K562 (cell line): ENCODE results near the gene SAP25. TPM values are rescaled to one million over a fixed set of nuclear protein-coding genes. Genes with fewer than 3 reads are reported as not detected.

Experiments used
- ATAC-seq: fragments of 200-7000 bp; cut with Tn5 transposase; 3 replicates; pipeline ENCODE4 v1.9.1; 2020; ENCODE audit warnings: moderate library complexity
- BruUV-seq: library from RNA; stranded (reverse); fragments of 400-500 nt; replicated peaks from 2 replicates; lab custom pipeline; 2021; lab: Mats Ljungman, UMichigan
- CTCF ChIA-PET: fragments of 300-600 bp; formaldehyde crosslinking; extraction: SDS; loops from one replicate; lab custom pipeline; 2021; ENCODE audit warnings: low intra/inter-chr PET ratio; lab: Yijun Ruan, JAX
- POLR2A ChIA-PET: fragments of 300-600, 350-650 bp; sonication (Branson Sonifier 250); formaldehyde crosslinking; extraction: SDS; loops from one replicate; lab custom pipeline; 2021; ENCODE audit warnings: antibody characterized with exemption, inconsistent platforms; lab: Yijun Ruan, JAX
- DNase-seq, 4 experiments: peaks; one replicate each; pipeline versions ENCODE4 v3.0.0 to v3.0.0-alpha.2; 2011 to 2018; ENCODE audit warnings: low spot score in 3 of 4, mixed read lengths in 3 of 4; ENCODE audit errors: extremely low read depth in 1 of 4
- FAIRE-seq: peaks from 2 replicates; lab custom pipeline; 2011; peaks lifted over from hg19 to GRCh38; lab: Jason Lieb, UNC
- H2AFZ ChIP-seq: 2 replicates; pipeline ENCODE4 v1.6.0; 2011; ENCODE audit warnings: low read depth, low read length, control low read depth, inconsistent platforms
- H3K27ac ChIP-seq: fragments of 200-600 bp; 3 replicates; pipeline ENCODE4 v1.8.0; 2011; ENCODE audit warnings: low read depth, mild to moderate bottlenecking, control low read depth, inconsistent platforms, low read length, moderate library complexity, mixed read lengths; ENCODE audit errors: extremely low read depth
- H3K27me3 ChIP-seq, 2 experiments: fragments of 300-600 bp in 1 of 2; 2 replicates in 1 of 2; 3 replicates in 1 of 2; pipeline versions ENCODE4 v1.6.0 to v1.8.0; 2011; ENCODE audit warnings: inconsistent platforms in 2 of 2, low read length in 2 of 2, mild to moderate bottlenecking in 1 of 2, mixed read lengths in 1 of 2, moderate library complexity in 1 of 2; ENCODE audit not compliant: control insufficient read depth in 2 of 2, insufficient read depth in 2 of 2
- H3K36me3 ChIP-seq: fragments of 300-600 bp; 3 replicates; pipeline ENCODE4 v1.8.0; 2011; ENCODE audit warnings: mild to moderate bottlenecking, low read length, inconsistent platforms; ENCODE audit not compliant: control insufficient read depth, insufficient read depth
- H3K4me1 ChIP-seq, 2 experiments: fragments of 200-600 bp in 1 of 2; replicated peaks in 1 of 2; 2 replicates in 1 of 2; 3 replicates in 1 of 2; pipeline versions ENCODE4 v1.5.1 to v1.8.0; 2011; ENCODE audit warnings: inconsistent platforms in 2 of 2, low read length in 2 of 2, mild to moderate bottlenecking in 1 of 2, mixed read lengths in 1 of 2, moderate library complexity in 1 of 2; ENCODE audit not compliant: control insufficient read depth in 2 of 2, insufficient read depth in 2 of 2
- H3K4me2 ChIP-seq: 2 replicates; pipeline ENCODE4 v1.6.1; 2011; ENCODE audit warnings: low read length, control low read depth, inconsistent platforms, mixed read lengths; ENCODE audit not compliant: insufficient read depth
- H3K4me3 ChIP-seq: fragments of 200-600 bp; sonication (generic), shearing (Covaris generic); 2 replicates; pipeline ENCODE4 v1.5.1; 2016; ENCODE audit warnings: control low read depth, inconsistent platforms
- H3K79me2 ChIP-seq: fragments of 200-600 bp; 3 replicates; pipeline ENCODE4 v1.8.0; 2011; ENCODE audit warnings: low read length, inconsistent platforms; ENCODE audit not compliant: control insufficient read depth, insufficient read depth
- H3K9ac ChIP-seq, 2 experiments: 2 replicates each; pipeline versions ENCODE4 v1.6.0 to v1.6.1; 2011; ENCODE audit warnings: low read depth in 2 of 2, low read length in 2 of 2, control low read depth in 1 of 2, inconsistent platforms in 1 of 2, mild to moderate bottlenecking in 1 of 2, mixed read lengths in 1 of 2; ENCODE audit not compliant: insufficient read depth in 1 of 2
- H3K9me1 ChIP-seq: one replicate; pipeline ENCODE4 v1.6.0; 2011; ENCODE audit warnings: inconsistent platforms, mild to moderate bottlenecking, low read length, moderate library complexity; ENCODE audit not compliant: control insufficient read depth, insufficient read depth
- H3K9me3 ChIP-seq: replicated peaks from 2 replicates; pipeline ENCODE4 v1.5.1; 2011; ENCODE audit warnings: low read depth, low read length, inconsistent platforms; ENCODE audit not compliant: control insufficient read depth, insufficient read depth
- H4K20me1 ChIP-seq: replicated peaks from 2 replicates; pipeline ENCODE4 v1.6.1; 2011; ENCODE audit warnings: low read length, inconsistent platforms, mixed read lengths; ENCODE audit not compliant: control insufficient read depth, insufficient read depth
- BRF1 ChIP-seq: IDR thresholded peaks from 3 replicates; pipeline ENCODE4 v1.6.1; 2011; ENCODE audit warnings: borderline replicate concordance, mild to moderate bottlenecking; ENCODE audit not compliant: insufficient read length; ENCODE audit errors: extremely low read depth
- RBFOX2 ChIP-seq: fragments of 200-400 bp; formaldehyde crosslinking; IDR thresholded peaks from 2 replicates; pipeline ENCODE4 v1.6.1; 2017; ENCODE audit warnings: low read depth, mild to moderate bottlenecking, low read length, moderate library complexity
- ZNF121 ChIP-seq: sonication (generic); formaldehyde crosslinking; conservative IDR thresholded peaks from 2 replicates; pipeline ENCODE4 v1.8.0; 2022; ENCODE audit warnings: missing genetic modification reagents
- WGBS: fragments of 100-300 bp; shearing (Covaris generic); methylation state at CpG from one replicate; pipeline ENCODE4 v1.1.6; 2016; ENCODE audit warnings: low coverage, mixed read lengths; ENCODE audit not compliant: insufficient coverage; ENCODE audit errors: missing lambda C conversion rate; 5-methylcytosine and 5-hydroxymethylcytosine counted together
- in situ Hi-C: fragments of 300-500 bp; cut with MboI; formaldehyde crosslinking; loops from 4 replicates; pipeline ENCODE4 v1.15.0; 2018; ENCODE audit warnings: inconsistent platforms, mixed read lengths
- intact Hi-C: fragments of 100-400 bp; cut with micrococcal nuclease; formaldehyde crosslinking; loops from 2 replicates; pipeline ENCODE4 v1.14.2; 2022
- polyA plus RNA-seq, 8 experiments: library from polyadenylated mRNA; depleted of rRNA in 4 of 8; stranded (reverse) in 5 of 8; unstranded in 3 of 8; fragments of >200 nt; fragmentation: Nextera tagmentation in 2 of 8; fragmentation: Illumina TruSeq in 1 of 8; extraction: Ambion mirVana in 2 of 8; extraction: Trizol in 1 of 8; gene quantifications; 2 replicates each; pipeline versions ENCODE4 v1.2.1 to v1.2.3, GENCODE V29; 2011 to 2014; ENCODE audit warnings: inconsistent platforms in 1 of 8, missing spikeins in 1 of 8
- total RNA-seq, 7 experiments: library from RNA; depleted of rRNA in 6 of 7; stranded (reverse); fragments of >200 nt in 6 of 7; fragmentation: Illumina TruSeq in 2 of 7; extraction: Trizol in 2 of 7; gene quantifications; 2 replicates each; pipeline versions ENCODE4 v1.2.1 to v1.2.3, GENCODE V29; 2011 to 2021; ENCODE audit warnings: low replicate concordance in 1 of 7
- TF ChIP-seq, protein P1 (sequence below): fragments of 250-450 bp; sonication (Bioruptor Pico); IDR thresholded peaks from 2 replicates; pipeline ENCODE4 v1.4.0; 2020; ENCODE audit warnings: mild to moderate bottlenecking, moderate library complexity

Gene SAP25
- total and polyA plus RNA-seq, 9 of the 15 experiments (the other 6 are each of a cell fraction or from before 2014, with no cell fraction given): 0.13 to 5.3 (median 0.78) TPM; not detected in 1

DNA sequence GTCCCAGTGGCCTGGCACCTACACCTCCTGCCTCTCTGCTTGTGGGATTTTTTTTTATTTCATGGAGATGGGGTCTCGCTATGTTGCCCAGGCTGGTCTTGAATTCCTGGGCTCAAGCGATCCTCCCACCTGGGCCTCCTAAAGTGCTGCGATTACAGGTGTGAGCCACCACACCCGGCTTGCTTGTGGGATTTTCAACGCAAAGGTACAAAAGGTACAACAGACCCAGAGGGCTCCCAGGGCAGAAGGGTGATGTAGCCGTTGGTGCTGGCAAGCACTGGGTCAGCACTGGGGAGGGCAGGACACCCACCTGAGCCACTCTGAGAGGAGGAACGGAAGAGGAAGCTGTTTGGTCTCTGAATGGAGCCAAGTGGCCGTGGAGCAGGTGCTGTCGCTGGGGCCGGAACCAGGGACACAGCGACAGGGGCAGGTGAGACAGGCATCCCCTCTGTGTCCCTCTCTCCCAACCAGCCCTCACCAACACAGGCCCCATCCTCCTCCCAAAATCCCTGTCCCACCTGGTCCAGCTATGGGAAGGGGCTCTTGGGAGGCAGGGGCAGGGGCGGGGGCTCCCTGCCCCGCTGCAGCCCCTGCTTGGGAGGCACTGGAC, 2.8 kb upstream of the SAP25 start:
- peaks cover 4% of the 10 kb centered on the region for H3K9me1 ChIP-seq
- FAIRE-seq (no peak), ATAC-seq (no peak), DNase-seq (no peak)
- H2AFZ ChIP-seq: no peak overlapping the region
- WGBS: 95% methylated on average over 11 of the region's 13 CpGs
- no peak overlapping the region for H3K27ac ChIP-seq
- intact Hi-C loops (no loop called here), in situ Hi-C loops (no loop called here)
- peaks cover 0 to 67% of the 10 kb centered on the region in 2 experiments; a peak in 3 of 5 replicates for H3K4me1 ChIP-seq
- H3K9me3 ChIP-seq: no peaks in the 10 kb centered on the region
- H3K79me2 ChIP-seq: no peaks in the 10 kb centered on the region
- H3K4me3 ChIP-seq: no peak overlapping the region
- no peaks in the 10 kb centered on the region for H3K27me3 ChIP-seq
- no peak overlapping the region for H3K4me2 ChIP-seq
- CTCF ChIA-PET: no interaction called here
- no peaks in the 10 kb centered on the region; the same call in 1 of the 2 replicates for H4K20me1 ChIP-seq
- BruUV-seq: no TSS peak
- TF ChIP-seq, protein P1, sequence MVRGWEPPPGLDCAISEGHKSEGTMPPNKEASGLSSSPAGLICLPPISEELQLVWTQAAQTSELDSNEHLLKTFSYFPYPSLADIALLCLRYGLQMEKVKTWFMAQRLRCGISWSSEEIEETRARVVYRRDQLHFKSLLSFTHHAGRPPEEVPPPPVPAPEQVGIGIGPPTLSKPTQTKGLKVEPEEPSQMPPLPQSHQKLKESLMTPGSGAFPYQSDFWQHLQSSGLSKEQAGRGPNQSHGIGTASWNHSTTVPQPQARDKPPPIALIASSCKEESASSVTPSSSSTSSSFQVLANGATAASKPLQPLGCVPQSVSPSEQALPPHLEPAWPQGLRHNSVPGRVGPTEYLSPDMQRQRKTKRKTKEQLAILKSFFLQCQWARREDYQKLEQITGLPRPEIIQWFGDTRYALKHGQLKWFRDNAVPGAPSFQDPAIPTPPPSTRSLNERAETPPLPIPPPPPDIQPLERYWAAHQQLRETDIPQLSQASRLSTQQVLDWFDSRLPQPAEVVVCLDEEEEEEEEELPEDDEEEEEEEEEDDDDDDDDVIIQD: no peak
- TF ChIP-seq ZNF121 (0 out of 2 replicates have a peak, but pooled peaks have one; percentile 25), BRF1 (no peak), RBFOX2 (0 out of 2 replicates have a peak, but pooled peaks have one; percentile 1)
- peak overlapping the region in 1 of 2 experiments; percentile 66; a peak in 2 of 4 replicates for H3K9ac ChIP-seq
- POLR2A ChIA-PET: interaction anchor here (3.6 kb wide), 1 partner anchor 10 kb away, joined by 27 read pairs; the partner anchor contains the start of genes FBXO24 and LRCH4
- peaks cover 77% of the 10 kb centered on the region for H3K36me3 ChIP-seq
